Osteocyte (in vitro differentiated cells): ENCODE results near the gene PAPPA2. TPM values are rescaled to one million over a fixed set of nuclear protein-coding genes. Genes with fewer than 3 reads are reported as not detected.
"Not testable (repeated sequence)": the region's sequence is repeated elsewhere in the genome, so short reads cannot be mapped to it uniquely, and the experiment has no call there.

Experiments
- DNase-seq: peaks from one replicate; pipeline ENCODE4 v3.0.0; 2021; ENCODE audit warnings: mixed read lengths; ENCODE audit not compliant: unreplicated experiment; ENCODE audit errors: extremely low spot score
- H3K27ac Mint-ChIP-seq: one replicate; pipeline ENCODE4 v1.8.0; 2021; ENCODE audit warnings: mild to moderate bottlenecking, mixed read lengths; ENCODE audit not compliant: unreplicated experiment
- H3K27me3 Mint-ChIP-seq: one replicate; pipeline ENCODE4 v1.8.0; 2021; ENCODE audit warnings: mixed read lengths; ENCODE audit not compliant: unreplicated experiment
- H3K36me3 Mint-ChIP-seq: one replicate; pipeline ENCODE4 v1.8.0; 2021; ENCODE audit warnings: mixed read lengths; ENCODE audit not compliant: unreplicated experiment
- H3K4me1 Mint-ChIP-seq: one replicate; pipeline ENCODE4 v1.8.0; 2021; ENCODE audit warnings: mixed read lengths; ENCODE audit not compliant: unreplicated experiment
- H3K4me3 Mint-ChIP-seq: one replicate; pipeline ENCODE4 v1.8.0; 2021; ENCODE audit warnings: mild to moderate bottlenecking, moderate library complexity, mixed read lengths; ENCODE audit not compliant: unreplicated experiment
- H3K9me3 Mint-ChIP-seq: one replicate; pipeline ENCODE4 v1.8.0; 2021; ENCODE audit warnings: mixed read lengths; ENCODE audit not compliant: unreplicated experiment
- CTCF ChIP-seq: fragments of 200-600 bp; sonication (generic); IDR thresholded peaks from 2 replicates; pipeline ENCODE4 v1.5.0; 2021; ENCODE audit warnings: antibody characterized with exemption, mild to moderate bottlenecking, moderate library complexity
- total RNA-seq: library from RNA; stranded (reverse); gene quantifications from 2 replicates; pipeline ENCODE4 v1.2.1, GENCODE V29; 2021

PAPPA2 gene
- total RNA-seq, 1 donor from 2014 or later: 0.35 TPM

- DNase-seq: no peak
- no peak for TF ChIP-seq CTCF
- Mint-ChIP-seq H3K9me3 (no peaks in the 10 kb centered on the region), H3K27me3 (no peaks in the 10 kb centered on the region), H3K36me3 (no peaks in the 10 kb centered on the region), H3K27ac (no peak overlapping the region), H3K4me3 (no peak overlapping the region), H3K4me1 (no peaks in the 10 kb centered on the region)
Measured at GRCh38 chr1:176628775-176629174, 165.8 kb downstream of the PAPPA2 start.

- H3K27ac Mint-ChIP-seq, H3K36me3 Mint-ChIP-seq, H3K4me3 Mint-ChIP-seq, H3K27me3 Mint-ChIP-seq, DNase-seq, H3K9me3 Mint-ChIP-seq, H3K4me1 Mint-ChIP-seq: not testable (repeated sequence)
Measured at GRCh38 chr1:176634733-176635132, 171.8 kb downstream of the PAPPA2 start.

- H3K36me3 Mint-ChIP-seq: no peaks in the 10 kb centered on the region
- H3K27me3 Mint-ChIP-seq: no peaks in the 10 kb centered on the region
- H3K9me3 Mint-ChIP-seq: peaks cover 12% of the 10 kb centered on the region
- no peak overlapping the region for H3K4me3 Mint-ChIP-seq
- H3K27ac Mint-ChIP-seq: no peak overlapping the region
- DNase-seq: no peak
- no peak for TF ChIP-seq CTCF
- H3K4me1 Mint-ChIP-seq: no peaks in the 10 kb centered on the region
Measured at GRCh38 chr1:176638713-176639526, 175.9 kb downstream of the PAPPA2 start.

- no peak for TF ChIP-seq CTCF
Measured at GRCh38 chr1:176643536-176643935, 180.6 kb downstream of the PAPPA2 start.

GRCh38 chr1:176648556-176648955 lies 185.6 kb downstream of the PAPPA2 start:
- Mint-ChIP-seq H3K4me3 (no peak overlapping the region), H3K36me3 (no peaks in the 10 kb centered on the region), H3K27ac (no peak overlapping the region), H3K4me1 (no peaks in the 10 kb centered on the region), H3K9me3 (peaks cover 41% of the 10 kb centered on the region), H3K27me3 (no peaks in the 10 kb centered on the region)
- DNase-seq: no peak
- TF ChIP-seq CTCF: no peak

More at GRCh38 chr1:176643536-176643935, 180.6 kb downstream of the PAPPA2 start:
- Mint-ChIP-seq H3K9me3 (peaks cover 19% of the 10 kb centered on the region), H3K4me3 (no peak overlapping the region), H3K36me3 (no peaks in the 10 kb centered on the region), H3K27me3 (no peaks in the 10 kb centered on the region), H3K4me1 (no peaks in the 10 kb centered on the region), H3K27ac (no peak overlapping the region)
- DNase-seq: no peak
